Measurements from ENCODE around the gene TAS2R7.
"Not testable (repeated sequence)": the region's sequence is repeated elsewhere in the genome, so short reads cannot be mapped to it uniquely, and the experiment has no call there.

TAS2R7 gene

GRCh38 chr12:10802587-10802986, at the start of gene TAS2R7:
TAS2R7 (minus strand) TSS chr12:10802627; CDS start chr12:10802570, 57 bp downstream.
- DNase-seq = no peak

- no peak for DNase-seq
These were observed 48.9 kb upstream of the TAS2R7 start for GRCh38 chr12:10851243-10851858.

- no peak for DNase-seq
These were observed 47.0 kb upstream of the TAS2R7 start, which contains the start of gene PRR4 for GRCh38 chr12:10849425-10849878. PRR4 (minus strand) TSS chr12:10849475; CDS start chr12:10849437, 38 bp downstream.

- no peak for DNase-seq
These were observed 45.3 kb upstream of the TAS2R7 start for GRCh38 chr12:10847744-10848143.

- no peak for DNase-seq
These were observed 40.4 kb upstream of the TAS2R7 start for GRCh38 chr12:10842862-10843261.

- no peak for DNase-seq
These were observed 36.0 kb upstream of the TAS2R7 start for GRCh38 chr12:10838461-10838860.

GRCh38 chr12:10829994-10830393, 27.6 kb upstream of the TAS2R7 start:
- DNase-seq = no peak

- no peak for DNase-seq
These were observed 23.8 kb upstream of the TAS2R7 start, which contains the start of gene TAS2R10 for GRCh38 chr12:10826258-10826657. TAS2R10 (minus strand) TSS chr12:10826358; CDS start chr12:10826269, 89 bp downstream.

GRCh38 chr12:10824957-10825356, 22.5 kb upstream of the TAS2R7 start:
- no peak for DNase-seq

- DNase-seq = no peak
These were observed 9.6 kb upstream of the TAS2R7 start for GRCh38 chr12:10811883-10812536.

GRCh38 chr12:10810068-10810467, 7.6 kb upstream of the TAS2R7 start, which contains the start of gene TAS2R9:
TAS2R9 (minus strand) TSS chr12:10810168; CDS start chr12:10810075, 93 bp downstream.
- no peak for DNase-seq

GRCh38 chr12:10807186-10807585, 4.8 kb upstream of the TAS2R7 start, which contains the start of gene TAS2R8:
TAS2R8 (minus strand) TSS chr12:10807286; CDS start chr12:10806980, 306 bp downstream.
- no peak for DNase-seq

- DNase-seq = no peak
These were observed 686 bp downstream of the TAS2R7 start for GRCh38 chr12:10801741-10802140.

- DNase-seq = no peak
These were observed 8.2 kb downstream of the TAS2R7 start for GRCh38 chr12:10794222-10794621.

GRCh38 chr12:10791769-10792168, 10.7 kb downstream of the TAS2R7 start:
- not testable (repeated sequence) for DNase-seq

- DNase-seq = no peak
These were observed 19.2 kb downstream of the TAS2R7 start for GRCh38 chr12:10783252-10783651.

GRCh38 chr12:10779103-10779502, 23.3 kb downstream of the TAS2R7 start:
- no peak for DNase-seq

GRCh38 chr12:10771132-10771733, 31.2 kb downstream of the TAS2R7 start:
- DNase-seq = no peak

- DNase-seq = no peak
These were observed 42.8 kb downstream of the TAS2R7 start for GRCh38 chr12:10759657-10760056.

GRCh38 chr12:10756194-10756593, 46.2 kb downstream of the TAS2R7 start:
- DNase-seq = no peak

GRCh38 chr12:10753059-10753458, 49.4 kb downstream of the TAS2R7 start:
- no peak for DNase-seq
